ENCODE results near the gene CTSE.

Gene CTSE

DNA sequence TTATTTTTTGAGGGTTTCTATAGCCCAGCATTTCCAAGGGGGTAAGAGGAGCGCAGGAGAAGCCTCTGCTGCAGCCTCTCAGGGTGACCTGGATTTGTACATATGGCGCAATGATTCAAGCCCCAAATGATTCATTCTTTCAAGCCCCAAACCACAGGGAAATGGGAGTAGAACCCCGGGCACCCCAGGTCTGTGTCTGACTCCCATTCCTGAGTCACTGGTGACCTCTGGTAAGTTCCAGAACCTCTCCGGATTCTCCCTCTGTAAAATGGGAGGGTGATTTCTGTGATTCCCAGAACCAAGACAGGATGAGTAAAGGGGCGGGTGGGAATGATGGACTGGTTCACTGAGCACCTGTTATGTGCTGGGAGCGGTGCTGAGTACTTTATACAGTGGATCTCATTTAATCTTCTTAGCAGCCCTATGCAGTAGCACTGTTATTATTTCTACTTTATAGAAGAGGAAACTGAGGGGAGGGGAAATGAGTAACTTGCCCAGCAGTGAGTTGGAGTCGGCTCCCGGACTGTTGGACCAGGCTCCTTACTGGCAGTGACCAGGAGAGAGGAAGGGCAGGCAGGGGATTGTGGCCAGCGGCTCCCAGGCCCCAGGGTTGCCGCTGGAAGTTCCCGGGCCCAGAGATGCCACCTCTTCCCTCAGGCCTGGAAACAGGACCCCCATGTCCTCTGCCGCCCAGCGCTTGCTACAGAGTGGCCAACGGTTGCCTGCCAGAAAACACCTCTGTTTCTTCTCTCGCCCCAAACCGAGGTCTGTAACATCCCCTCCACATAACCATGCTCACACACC lies 60.1 kb downstream of the CTSE start:
- no peaks in the 10 kb centered on the region for H3K9me3 Mint-ChIP-seq

DNA sequence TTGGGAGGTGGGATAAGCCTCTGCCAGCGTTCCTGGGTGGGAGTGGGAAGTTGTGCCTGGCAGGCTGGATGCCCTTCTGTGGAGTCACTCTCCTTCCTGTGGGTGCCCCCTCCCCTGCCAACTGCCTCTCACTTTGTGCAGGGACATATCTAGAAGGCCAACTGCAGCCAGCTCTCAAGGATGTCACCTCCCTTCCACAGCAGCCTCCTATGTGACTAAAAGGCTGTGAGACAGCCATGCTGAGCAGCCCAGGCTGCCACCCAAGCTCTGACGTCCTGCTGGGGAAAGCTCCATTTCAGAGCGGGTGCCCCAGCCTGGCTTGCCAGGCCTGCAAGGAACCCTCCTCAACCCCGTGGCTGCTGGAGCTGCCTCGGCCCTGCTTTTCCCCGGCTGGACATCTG lies 60.9 kb downstream of the CTSE start:
- H3K4me1 Mint-ChIP-seq: peaks cover 7% of the 10 kb centered on the region
- H3K36me3 Mint-ChIP-seq: no peaks in the 10 kb centered on the region
- no peak overlapping the region for H3K27ac Mint-ChIP-seq
- H3K4me3 Mint-ChIP-seq: no peak overlapping the region
- H3K9me3 Mint-ChIP-seq: no peaks in the 10 kb centered on the region
- H3K27me3 Mint-ChIP-seq: peaks cover 48% of the 10 kb centered on the region
- ATAC-seq: no peak

More for the DNA sequence above, 60.1 kb downstream of the CTSE start:
- H3K4me3 Mint-ChIP-seq: no peak overlapping the region
- ATAC-seq: no peak
- H3K27me3 Mint-ChIP-seq: peaks cover 48% of the 10 kb centered on the region
- no peak overlapping the region for H3K27ac Mint-ChIP-seq
- H3K4me1 Mint-ChIP-seq: peaks cover 7% of the 10 kb centered on the region
- H3K36me3 Mint-ChIP-seq: no peaks in the 10 kb centered on the region

DNA sequence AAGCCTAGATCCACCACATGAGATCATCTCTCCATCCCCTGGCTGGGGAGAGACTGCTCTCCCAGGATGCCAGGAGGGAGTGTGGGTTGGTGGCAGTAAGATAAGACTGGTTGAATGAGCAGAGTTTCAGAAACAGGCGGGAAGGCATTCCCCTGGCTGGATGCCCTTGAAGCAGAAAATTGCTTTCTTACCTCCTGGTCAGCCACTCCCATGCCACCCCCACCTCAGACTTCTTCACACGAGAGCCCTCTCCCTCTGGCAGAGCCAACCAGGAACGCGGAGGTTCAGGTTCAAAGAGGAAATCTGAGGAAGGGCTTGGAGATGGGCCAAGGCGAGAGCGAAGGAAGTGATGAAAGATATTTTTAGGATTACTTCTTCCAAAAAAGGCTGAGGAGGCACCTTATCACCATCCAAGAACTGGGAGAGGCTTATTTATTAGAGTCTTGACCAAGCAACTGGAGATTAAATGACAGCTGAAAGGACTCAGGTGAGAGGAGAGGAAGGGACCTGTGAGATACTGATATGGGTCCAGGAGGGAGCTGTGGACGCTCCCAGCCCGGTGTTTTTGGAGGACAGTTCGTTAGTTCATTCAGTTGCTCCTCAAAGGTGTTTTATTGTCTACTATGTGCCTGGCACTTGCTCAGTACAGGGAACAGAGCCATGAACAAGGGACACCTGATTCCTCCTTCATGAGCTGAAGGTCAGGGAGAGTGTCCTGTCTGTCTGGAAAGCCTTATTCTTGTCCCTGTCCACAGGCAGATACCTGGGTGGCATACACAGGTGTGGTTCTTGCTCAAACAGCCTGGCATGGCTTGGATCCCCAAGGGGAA lies 61.5 kb downstream of the CTSE start:
- Mint-ChIP-seq H3K4me3 (no peak overlapping the region), H3K36me3 (no peaks in the 10 kb centered on the region), H3K4me1 (peaks cover 7% of the 10 kb centered on the region), H3K27me3 (peaks cover 48% of the 10 kb centered on the region), H3K9me3 (no peaks in the 10 kb centered on the region), H3K27ac (no peak overlapping the region)
- no peak for ATAC-seq

DNA sequence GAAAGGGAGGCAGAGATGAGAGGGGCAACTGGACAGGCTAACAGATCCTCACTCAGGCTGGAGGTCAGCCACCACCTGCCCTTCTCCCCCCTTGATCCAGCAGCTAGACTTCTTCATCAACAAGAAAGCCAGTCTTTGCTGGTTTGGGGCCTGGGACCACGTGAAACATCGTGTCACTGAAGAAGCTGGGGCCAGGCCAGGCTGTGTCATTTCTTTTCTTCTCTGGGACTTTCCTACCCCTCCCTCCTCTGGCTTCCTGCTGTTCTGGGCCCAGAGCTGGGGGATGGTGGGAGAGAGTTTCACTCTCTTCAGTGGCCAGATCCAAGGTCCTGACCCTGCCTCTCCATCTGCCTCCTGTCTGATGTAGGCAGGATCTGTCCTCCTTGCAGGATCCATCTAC lies 62.3 kb downstream of the CTSE start:
- peaks cover 7% of the 10 kb centered on the region for H3K4me1 Mint-ChIP-seq
- no peak overlapping the region for H3K27ac Mint-ChIP-seq
- H3K4me3 Mint-ChIP-seq: no peak overlapping the region
- peak; percentile 10 for ATAC-seq
- no peaks in the 10 kb centered on the region for H3K9me3 Mint-ChIP-seq
- no peaks in the 10 kb centered on the region for H3K36me3 Mint-ChIP-seq
- peaks cover 48% of the 10 kb centered on the region for H3K27me3 Mint-ChIP-seq

DNA sequence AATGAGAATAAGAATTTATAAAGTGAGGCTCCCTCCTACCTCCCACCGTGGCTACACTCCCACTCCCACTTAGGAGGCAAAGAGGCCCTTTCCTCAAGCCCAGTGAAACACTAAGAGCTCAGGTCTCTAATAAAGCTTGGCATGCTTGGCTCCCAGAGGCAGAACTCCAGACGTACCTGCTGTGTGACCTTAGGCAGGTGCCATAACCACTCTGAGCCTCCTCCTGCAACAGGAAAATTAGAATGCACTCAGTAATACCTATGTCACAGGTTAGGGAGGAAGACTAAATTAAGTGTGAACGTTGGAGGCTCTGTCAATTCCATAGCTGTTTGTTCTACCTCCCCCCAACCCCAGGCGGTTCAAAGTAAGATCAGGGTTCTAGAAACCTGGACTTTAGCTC lies 63.9 kb downstream of the CTSE start:
- Mint-ChIP-seq H3K4me1 (peaks cover 7% of the 10 kb centered on the region), H3K9me3 (no peaks in the 10 kb centered on the region), H3K4me3 (no peak overlapping the region), H3K27me3 (peaks cover 57% of the 10 kb centered on the region), H3K36me3 (no peaks in the 10 kb centered on the region), H3K27ac (no peak overlapping the region)
- ATAC-seq: no peak
